ENCODE data around the gene RPS27.
A peak's percentile ranks its signal among the peaks of the same experiment; 100 is the strongest.

The RPS27 gene

DNA sequence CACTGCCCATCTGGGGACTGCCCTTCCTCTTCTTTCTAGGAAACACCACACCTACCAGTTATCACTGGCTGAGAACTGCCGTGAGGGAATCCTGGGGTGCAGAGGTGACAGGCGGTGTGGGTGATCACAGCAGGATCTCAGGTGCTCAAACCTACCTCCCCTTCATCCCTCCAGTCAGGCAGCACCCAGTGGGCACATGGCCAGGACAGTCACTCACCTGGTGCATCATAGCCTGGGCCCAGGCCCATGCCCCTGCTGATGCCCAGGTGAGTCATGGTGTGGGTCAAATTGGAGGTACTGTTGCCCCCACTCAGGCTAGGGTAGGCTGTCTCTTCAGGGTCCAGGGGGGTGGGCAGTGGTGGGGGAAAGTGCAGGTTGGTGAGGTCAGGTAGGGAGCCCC lies 38.8 kb upstream of the RPS27 start:
- H3K9ac ChIP-seq (ENCODE audit: low read length in 2 of 2), result no peak overlapping the region
- no peak overlapping the region for H3K4me3 ChIP-seq (ENCODE audit: low read length in 2 of 2)
- no peaks in the 10 kb centered on the region for H3K27me3 ChIP-seq (ENCODE audit: control insufficient read depth in 1 of 2, insufficient read depth in 2 of 2, low read length in 2 of 2)
- H3K4me1 ChIP-seq (ENCODE audit: control insufficient read depth, insufficient read depth, low read length), result peaks cover 20% of the 10 kb centered on the region
- H3K36me3 ChIP-seq (ENCODE audit: control insufficient read depth in 2 of 2, insufficient read depth in 2 of 2, low read length in 2 of 2), result peaks cover 49 to 54% of the 10 kb centered on the region in 2 donors
- no peak overlapping the region for H3K27ac ChIP-seq (ENCODE audit: low read length)
- H3K9me3 ChIP-seq (ENCODE audit: control insufficient read depth in 2 of 2, low read length in 2 of 2), result no peaks in the 10 kb centered on the region

DNA sequence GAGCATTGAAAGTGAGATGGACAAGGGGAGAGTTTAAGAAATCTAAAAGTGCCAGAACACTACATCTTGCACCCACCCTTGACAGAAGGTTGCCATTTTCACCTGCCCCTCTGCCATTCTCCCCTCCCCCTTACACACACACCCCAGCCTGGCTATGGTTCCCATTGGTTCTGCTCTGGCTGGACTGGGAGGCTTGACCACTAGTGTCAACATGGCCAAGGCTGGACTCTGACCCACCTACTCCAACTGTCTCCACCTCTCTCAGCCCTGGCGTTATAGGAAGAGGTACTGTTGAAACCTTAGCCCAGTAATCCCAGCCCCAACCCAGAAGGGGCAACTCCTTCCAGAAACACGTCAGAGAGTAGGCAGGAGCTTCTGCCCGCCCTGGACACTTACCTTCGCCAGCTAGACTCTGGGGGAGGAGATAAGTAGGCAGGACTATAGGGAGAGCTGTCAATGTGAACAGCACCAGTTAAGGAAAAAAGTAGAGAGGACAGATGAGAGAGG lies 36.6 kb upstream of the RPS27 start:
- Histone ChIP-seq H3K36me3 (ENCODE audit: control insufficient read depth in 2 of 2, insufficient read depth in 2 of 2, low read length in 2 of 2) (peaks cover 39 to 43% of the 10 kb centered on the region in 2 donors), H3K4me1 (ENCODE audit: control insufficient read depth, insufficient read depth, low read length) (peaks cover 29% of the 10 kb centered on the region), H3K27me3 (ENCODE audit: control insufficient read depth in 1 of 2, insufficient read depth in 2 of 2, low read length in 2 of 2) (no peaks in the 10 kb centered on the region), H3K4me3 (ENCODE audit: low read length in 2 of 2) (no peak overlapping the region), H3K9me3 (ENCODE audit: control insufficient read depth in 2 of 2, low read length in 2 of 2) (no peaks in the 10 kb centered on the region), H3K27ac (ENCODE audit: low read length) (no peak overlapping the region), H3K9ac (ENCODE audit: low read length in 2 of 2) (no peak overlapping the region)

DNA sequence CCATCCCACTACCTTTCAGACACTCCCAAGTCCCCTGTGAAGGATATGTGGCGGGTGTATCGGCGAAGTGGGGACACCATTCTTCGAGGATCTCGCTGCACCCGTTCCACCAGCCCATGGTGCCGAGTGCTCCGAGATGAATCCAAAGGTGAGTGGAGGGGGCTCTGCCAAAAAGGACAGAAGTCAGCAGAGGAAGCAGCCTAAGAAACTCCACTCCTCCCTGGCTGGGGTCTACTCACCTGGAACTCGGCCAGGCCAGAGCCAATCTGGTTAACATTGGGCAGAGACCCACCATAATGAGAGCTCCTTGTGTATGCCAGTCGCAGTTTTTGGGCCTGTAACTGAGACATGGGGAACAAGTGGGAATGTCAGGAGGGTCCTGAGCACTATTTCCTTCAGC lies 35.7 kb upstream of the RPS27 start:
- Histone ChIP-seq H3K9me3 (ENCODE audit: control insufficient read depth in 2 of 2, low read length in 2 of 2) (no peaks in the 10 kb centered on the region), H3K4me1 (ENCODE audit: control insufficient read depth, insufficient read depth, low read length) (peaks cover 35% of the 10 kb centered on the region), H3K36me3 (ENCODE audit: control insufficient read depth in 2 of 2, insufficient read depth in 2 of 2, low read length in 2 of 2) (peaks cover 34 to 42% of the 10 kb centered on the region in 2 donors), H3K27me3 (ENCODE audit: control insufficient read depth in 1 of 2, insufficient read depth in 2 of 2, low read length in 2 of 2) (no peaks in the 10 kb centered on the region), H3K9ac (ENCODE audit: low read length in 2 of 2) (no peak overlapping the region), H3K27ac (ENCODE audit: low read length) (no peak overlapping the region), H3K4me3 (ENCODE audit: low read length in 2 of 2) (no peak overlapping the region)

DNA sequence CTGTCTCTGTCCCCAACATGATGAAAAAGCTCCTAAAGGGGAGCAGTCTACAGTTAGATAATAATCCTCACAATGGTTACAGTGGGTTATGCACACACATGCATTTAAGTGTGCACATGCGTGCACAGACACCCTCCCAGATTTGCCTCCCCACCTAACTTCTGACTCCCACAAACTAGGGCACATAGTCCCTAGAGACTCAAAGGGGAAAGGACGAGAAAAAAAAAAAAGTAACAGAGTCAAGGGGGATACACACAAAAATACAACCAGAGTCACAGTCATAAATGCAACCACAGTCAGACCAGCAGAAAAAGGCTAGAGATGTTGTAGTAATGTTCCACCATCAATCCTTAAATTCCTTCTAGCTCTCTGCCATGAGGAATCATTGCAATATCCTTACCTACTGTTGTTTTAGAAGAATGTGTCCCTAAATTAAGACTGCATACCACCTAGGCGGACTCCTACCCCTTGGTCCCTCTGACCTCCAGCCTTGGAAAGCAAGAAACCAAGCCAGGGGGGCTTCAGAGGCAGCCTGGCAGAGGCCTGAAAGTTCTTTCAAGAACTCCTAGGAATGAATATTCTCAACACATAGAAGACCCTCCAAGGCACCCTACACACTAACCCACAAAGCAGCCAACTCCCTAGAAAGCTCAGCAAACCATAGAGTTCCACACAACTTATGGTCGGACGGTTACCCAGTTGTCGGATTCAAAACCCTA lies 33.4 kb upstream of the RPS27 start:
- peaks cover 50% of the 10 kb centered on the region for H3K4me1 ChIP-seq (ENCODE audit: control insufficient read depth, insufficient read depth, low read length)
- peak overlapping the region; percentile 77 for H3K27ac ChIP-seq (ENCODE audit: low read length)
- peak overlapping the region; percentile 85 to 88 for H3K9ac ChIP-seq (ENCODE audit: low read length in 2 of 2)
- H3K27me3 ChIP-seq (ENCODE audit: control insufficient read depth in 1 of 2, insufficient read depth in 2 of 2, low read length in 2 of 2), result no peaks in the 10 kb centered on the region
- H3K4me3 ChIP-seq (ENCODE audit: low read length in 2 of 2), result peak overlapping the region; percentile 86 to 95
- H3K9me3 ChIP-seq (ENCODE audit: control insufficient read depth in 2 of 2, low read length in 2 of 2), result no peaks in the 10 kb centered on the region
- peaks cover 27 to 32% of the 10 kb centered on the region in 2 donors for H3K36me3 ChIP-seq (ENCODE audit: control insufficient read depth in 2 of 2, insufficient read depth in 2 of 2, low read length in 2 of 2)

DNA sequence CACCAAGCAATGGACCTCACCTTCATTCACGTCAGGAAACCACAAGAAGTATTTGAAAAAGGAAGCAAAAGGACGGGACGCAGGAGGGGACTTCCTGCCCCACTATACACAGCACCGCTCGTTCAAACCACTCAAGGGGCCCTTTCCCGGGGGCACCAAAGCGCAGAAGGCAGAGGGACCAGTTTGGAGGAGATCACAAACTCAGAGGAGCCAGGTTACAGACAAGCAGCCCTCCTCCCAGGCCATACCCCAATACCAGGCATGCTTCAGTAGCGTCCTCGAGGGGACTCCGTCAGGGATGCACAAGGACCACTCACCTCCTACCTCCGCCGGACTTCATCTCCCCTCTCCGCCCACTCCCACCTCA lies 32.8 kb upstream of the RPS27 start:
- Histone ChIP-seq H3K36me3 (ENCODE audit: control insufficient read depth in 2 of 2, insufficient read depth in 2 of 2, low read length in 2 of 2) (peaks cover 22 to 26% of the 10 kb centered on the region in 2 donors), H3K4me1 (ENCODE audit: control insufficient read depth, insufficient read depth, low read length) (peaks cover 56% of the 10 kb centered on the region), H3K9me3 (ENCODE audit: control insufficient read depth in 2 of 2, low read length in 2 of 2) (no peaks in the 10 kb centered on the region), H3K4me3 (ENCODE audit: low read length in 2 of 2) (peak overlapping the region; percentile 86 to 95), H3K27me3 (ENCODE audit: control insufficient read depth in 1 of 2, insufficient read depth in 2 of 2, low read length in 2 of 2) (no peaks in the 10 kb centered on the region), H3K27ac (ENCODE audit: low read length) (peak overlapping the region; percentile 77), H3K9ac (ENCODE audit: low read length in 2 of 2) (peak overlapping the region; percentile 85 to 88)

DNA sequence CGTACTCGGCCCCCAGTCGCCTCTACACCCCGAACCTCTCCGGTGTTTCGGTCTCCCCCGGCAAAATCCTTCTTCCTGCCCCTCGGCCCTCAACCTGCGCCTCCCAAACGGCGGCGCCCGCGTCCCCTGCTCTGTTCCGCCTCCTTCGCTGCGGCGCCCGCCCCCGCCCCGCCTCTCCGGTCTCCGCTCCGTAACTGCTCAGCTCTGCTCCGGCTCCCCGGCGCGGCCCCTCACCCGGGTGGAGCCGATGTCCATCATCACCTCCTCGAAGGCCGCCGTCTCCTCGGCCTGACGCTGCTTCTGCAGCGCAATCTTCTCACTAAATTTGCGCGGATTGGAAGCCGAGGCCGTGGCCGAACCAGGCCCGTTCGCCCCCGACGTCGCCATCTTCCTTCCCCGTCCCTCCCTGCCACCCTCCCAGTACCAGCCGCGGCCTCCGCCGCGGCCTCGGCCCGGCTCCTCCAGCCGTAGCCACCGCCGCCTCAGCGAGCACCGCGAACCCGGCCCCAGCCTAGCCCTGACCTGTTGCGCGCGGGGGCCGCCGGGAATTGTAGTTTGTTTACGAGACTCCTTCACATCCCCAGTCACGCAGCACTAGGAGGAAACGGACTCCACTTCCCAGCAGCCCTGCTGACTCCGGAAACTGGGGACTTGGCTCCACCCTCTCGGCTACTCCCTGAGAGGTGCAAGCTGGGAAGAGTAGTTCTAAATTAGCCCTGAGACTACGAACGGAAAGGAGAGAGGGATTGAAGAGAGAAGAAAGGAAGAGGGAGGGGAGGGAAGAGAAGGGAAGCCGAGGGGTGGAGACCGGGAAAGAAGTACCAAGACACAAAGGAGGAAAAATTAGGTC lies 32.2 kb upstream of the RPS27 start, which contains the start of gene CRTC2:
Gene CRTC2 (minus strand): TSS at position 502 of the 850 bp plus-strand sequence. CDS start 115 bp downstream, at position 387.
- Histone ChIP-seq H3K4me3 (ENCODE audit: low read length in 2 of 2) (peak within 1 kb of the TSS; percentile 86 to 95), H3K27me3 (ENCODE audit: control insufficient read depth in 1 of 2, insufficient read depth in 2 of 2, low read length in 2 of 2) (no peaks in the 10 kb centered on the region), H3K9ac (ENCODE audit: low read length in 2 of 2) (peak within 1 kb of the TSS; percentile 85 to 88), H3K36me3 (ENCODE audit: control insufficient read depth in 2 of 2, insufficient read depth in 2 of 2, low read length in 2 of 2) (peaks cover 22 to 26% of the 10 kb centered on the region in 2 donors), H3K4me1 (ENCODE audit: control insufficient read depth, insufficient read depth, low read length) (peaks cover 60% of the 10 kb centered on the region), H3K27ac (ENCODE audit: low read length) (peak within 1 kb of the TSS; percentile 77), H3K9me3 (ENCODE audit: control insufficient read depth in 2 of 2, low read length in 2 of 2) (no peaks in the 10 kb centered on the region)

DNA sequence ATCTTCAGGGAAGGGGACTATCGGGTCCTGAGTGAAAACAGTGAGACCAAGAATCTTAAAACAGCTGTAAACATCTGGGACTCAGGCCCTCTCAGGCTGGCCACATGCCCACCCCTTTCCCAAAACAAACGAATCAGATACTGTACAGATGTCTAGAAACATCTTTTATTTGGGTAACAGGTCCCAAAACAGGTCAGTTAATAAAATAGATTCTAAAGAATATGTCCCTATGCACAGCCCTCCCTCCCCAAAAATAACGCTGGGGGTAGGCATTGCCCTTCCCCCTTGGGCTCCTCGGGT lies 31.7 kb upstream of the RPS27 start:
- peak overlapping the region; percentile 51 to 85 for H3K9ac ChIP-seq (ENCODE audit: low read length in 2 of 2)
- peak overlapping the region; percentile 77 for H3K27ac ChIP-seq (ENCODE audit: low read length)
- peak overlapping the region; percentile 86 to 95 for H3K4me3 ChIP-seq (ENCODE audit: low read length in 2 of 2)

DNA sequence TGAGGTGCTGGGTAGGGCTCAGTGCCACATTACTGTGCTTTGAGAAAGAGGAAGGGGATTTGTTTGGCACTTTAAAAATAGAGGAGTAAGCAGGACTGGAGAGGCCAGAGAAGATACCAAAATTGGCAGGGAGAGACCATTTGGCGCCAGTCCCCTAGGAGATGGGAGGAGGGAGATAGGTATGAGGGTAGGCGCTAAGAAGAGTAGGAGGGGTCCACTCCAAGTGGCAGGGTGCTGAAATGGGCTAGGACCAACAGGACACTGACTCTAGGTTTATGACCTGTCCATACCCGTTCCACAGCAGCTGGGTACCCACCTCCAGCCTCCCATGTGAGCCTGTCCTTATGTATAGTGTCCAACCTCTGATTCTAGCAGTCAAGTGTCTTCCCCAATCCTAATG lies 31.1 kb upstream of the RPS27 start:
- H3K27me3 ChIP-seq (ENCODE audit: control insufficient read depth in 1 of 2, insufficient read depth in 2 of 2, low read length in 2 of 2), result no peaks in the 10 kb centered on the region
- H3K4me1 ChIP-seq (ENCODE audit: control insufficient read depth, insufficient read depth, low read length), result peaks cover 64% of the 10 kb centered on the region
- peak overlapping the region; percentile 13 to 85 for H3K9ac ChIP-seq (ENCODE audit: low read length in 2 of 2)
- no peaks in the 10 kb centered on the region for H3K9me3 ChIP-seq (ENCODE audit: control insufficient read depth in 2 of 2, low read length in 2 of 2)
- peaks cover 12 to 19% of the 10 kb centered on the region in 2 donors for H3K36me3 ChIP-seq (ENCODE audit: control insufficient read depth in 2 of 2, insufficient read depth in 2 of 2, low read length in 2 of 2)
- peak overlapping the region; percentile 77 for H3K27ac ChIP-seq (ENCODE audit: low read length)
- H3K4me3 ChIP-seq (ENCODE audit: low read length in 2 of 2), result peak overlapping the region in 1 of 2 donors; percentile 95

More for the DNA sequence above, 31.7 kb upstream of the RPS27 start:
- Histone ChIP-seq H3K36me3 (ENCODE audit: control insufficient read depth in 2 of 2, insufficient read depth in 2 of 2, low read length in 2 of 2) (peaks cover 16 to 23% of the 10 kb centered on the region in 2 donors), H3K4me1 (ENCODE audit: control insufficient read depth, insufficient read depth, low read length) (peaks cover 60% of the 10 kb centered on the region), H3K27me3 (ENCODE audit: control insufficient read depth in 1 of 2, insufficient read depth in 2 of 2, low read length in 2 of 2) (no peaks in the 10 kb centered on the region), H3K9me3 (ENCODE audit: control insufficient read depth in 2 of 2, low read length in 2 of 2) (no peaks in the 10 kb centered on the region)

DNA sequence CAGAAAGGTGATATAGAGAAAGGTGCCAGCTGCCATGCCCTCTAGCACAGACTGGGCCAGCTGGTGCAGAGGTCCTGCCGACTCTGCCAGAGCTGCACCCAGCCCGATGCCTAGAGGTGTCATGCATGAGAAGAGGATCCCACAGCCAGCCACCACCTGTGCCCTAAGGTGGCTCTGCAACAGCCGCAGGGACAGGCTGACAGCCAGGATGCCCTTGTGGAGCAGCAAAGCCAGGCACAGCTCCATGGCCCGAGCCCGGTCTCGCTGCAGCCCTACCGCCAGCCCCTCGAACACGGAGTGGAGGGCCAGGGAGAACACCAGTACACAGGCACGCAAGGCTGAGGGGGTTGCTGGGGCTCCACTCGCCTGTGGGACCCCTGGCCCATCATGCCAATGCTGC lies 30.4 kb upstream of the RPS27 start:
- H3K4me3 ChIP-seq (ENCODE audit: low read length in 2 of 2), result no peak overlapping the region
- H3K9me3 ChIP-seq (ENCODE audit: control insufficient read depth in 2 of 2, low read length in 2 of 2), result no peaks in the 10 kb centered on the region
- H3K4me1 ChIP-seq (ENCODE audit: control insufficient read depth, insufficient read depth, low read length), result peaks cover 62% of the 10 kb centered on the region
- H3K9ac ChIP-seq (ENCODE audit: low read length in 2 of 2), result no peak overlapping the region
- peak overlapping the region; percentile 77 for H3K27ac ChIP-seq (ENCODE audit: low read length)
- peaks cover 12 to 15% of the 10 kb centered on the region in 2 donors for H3K36me3 ChIP-seq (ENCODE audit: control insufficient read depth in 2 of 2, insufficient read depth in 2 of 2, low read length in 2 of 2)
- H3K27me3 ChIP-seq (ENCODE audit: control insufficient read depth in 1 of 2, insufficient read depth in 2 of 2, low read length in 2 of 2), result no peaks in the 10 kb centered on the region

DNA sequence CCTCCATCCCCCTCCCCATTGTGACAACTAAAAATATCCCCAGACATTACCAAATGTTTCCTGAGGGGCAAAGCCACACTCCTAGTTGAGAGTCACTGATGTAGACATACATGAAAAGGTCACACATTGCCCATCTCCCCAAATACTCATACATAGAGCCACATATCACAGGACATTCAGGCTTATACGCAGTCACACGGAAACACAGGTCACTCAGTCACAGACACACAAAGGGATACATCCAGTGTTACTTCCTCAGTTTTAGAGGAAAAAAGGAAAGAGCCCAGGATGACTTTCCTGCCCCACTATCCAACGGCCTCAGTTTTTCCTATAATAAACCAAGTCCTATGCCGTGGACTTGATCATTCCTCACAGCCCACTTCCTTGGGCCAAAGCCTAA lies 29.1 kb upstream of the RPS27 start:
- H3K36me3 ChIP-seq (ENCODE audit: control insufficient read depth in 2 of 2, insufficient read depth in 2 of 2, low read length in 2 of 2), result peaks cover 12 to 15% of the 10 kb centered on the region in 2 donors
- H3K27ac ChIP-seq (ENCODE audit: low read length), result peak overlapping the region; percentile 87
- peaks cover 53% of the 10 kb centered on the region for H3K4me1 ChIP-seq (ENCODE audit: control insufficient read depth, insufficient read depth, low read length)
- H3K4me3 ChIP-seq (ENCODE audit: low read length in 2 of 2), result peak overlapping the region; percentile 88 to 93
- H3K9me3 ChIP-seq (ENCODE audit: control insufficient read depth in 2 of 2, low read length in 2 of 2), result no peaks in the 10 kb centered on the region
- no peaks in the 10 kb centered on the region for H3K27me3 ChIP-seq (ENCODE audit: control insufficient read depth in 1 of 2, insufficient read depth in 2 of 2, low read length in 2 of 2)
- H3K9ac ChIP-seq (ENCODE audit: low read length in 2 of 2), result peak overlapping the region in 1 of 2 donors; percentile 42

All from stomach smooth muscle (tissue), 2 donors.